ENCODE data around the gene SLC39A13.
A peak's percentile ranks its signal among the peaks of the same experiment; 100 is the strongest.

SLC39A13 gene

GRCh38 chr11:47403135-47403534 lies 5.3 kb upstream of the SLC39A13 start:
- no peak for DNase-seq (ENCODE audit: low read depth)
- TF ChIP-seq, protein P1, sequence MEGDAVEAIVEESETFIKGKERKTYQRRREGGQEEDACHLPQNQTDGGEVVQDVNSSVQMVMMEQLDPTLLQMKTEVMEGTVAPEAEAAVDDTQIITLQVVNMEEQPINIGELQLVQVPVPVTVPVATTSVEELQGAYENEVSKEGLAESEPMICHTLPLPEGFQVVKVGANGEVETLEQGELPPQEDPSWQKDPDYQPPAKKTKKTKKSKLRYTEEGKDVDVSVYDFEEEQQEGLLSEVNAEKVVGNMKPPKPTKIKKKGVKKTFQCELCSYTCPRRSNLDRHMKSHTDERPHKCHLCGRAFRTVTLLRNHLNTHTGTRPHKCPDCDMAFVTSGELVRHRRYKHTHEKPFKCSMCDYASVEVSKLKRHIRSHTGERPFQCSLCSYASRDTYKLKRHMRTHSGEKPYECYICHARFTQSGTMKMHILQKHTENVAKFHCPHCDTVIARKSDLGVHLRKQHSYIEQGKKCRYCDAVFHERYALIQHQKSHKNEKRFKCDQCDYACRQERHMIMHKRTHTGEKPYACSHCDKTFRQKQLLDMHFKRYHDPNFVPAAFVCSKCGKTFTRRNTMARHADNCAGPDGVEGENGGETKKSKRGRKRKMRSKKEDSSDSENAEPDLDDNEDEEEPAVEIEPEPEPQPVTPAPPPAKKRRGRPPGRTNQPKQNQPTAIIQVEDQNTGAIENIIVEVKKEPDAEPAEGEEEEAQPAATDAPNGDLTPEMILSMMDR (IDR thresholded peaks at IDR 0.05; ENCODE audit: insufficient read depth, low read depth, low read length, missing control alignments): no peak
- no peak overlapping the region for H3K4me3 ChIP-seq (ENCODE audit: low read length)

GRCh38 chr11:47403571-47403970 lies 4.8 kb upstream of the SLC39A13 start:
- DNase-seq (ENCODE audit: low read depth): no peak
- H3K4me3 ChIP-seq (ENCODE audit: low read length): no peak overlapping the region
- TF ChIP-seq, protein P1 (IDR thresholded peaks at IDR 0.05; ENCODE audit: insufficient read depth, low read depth, low read length, missing control alignments): no peak

GRCh38 chr11:47406896-47407745 lies 1.3 kb upstream of the SLC39A13 start:
- peak overlapping the region; percentile 73 for H3K4me3 ChIP-seq (ENCODE audit: low read length)
- peak; percentile 54 for DNase-seq (ENCODE audit: low read depth)
- TF ChIP-seq, protein P1 (IDR thresholded peaks at IDR 0.05; ENCODE audit: insufficient read depth, low read depth, low read length, missing control alignments): peak; percentile 17

DNA sequence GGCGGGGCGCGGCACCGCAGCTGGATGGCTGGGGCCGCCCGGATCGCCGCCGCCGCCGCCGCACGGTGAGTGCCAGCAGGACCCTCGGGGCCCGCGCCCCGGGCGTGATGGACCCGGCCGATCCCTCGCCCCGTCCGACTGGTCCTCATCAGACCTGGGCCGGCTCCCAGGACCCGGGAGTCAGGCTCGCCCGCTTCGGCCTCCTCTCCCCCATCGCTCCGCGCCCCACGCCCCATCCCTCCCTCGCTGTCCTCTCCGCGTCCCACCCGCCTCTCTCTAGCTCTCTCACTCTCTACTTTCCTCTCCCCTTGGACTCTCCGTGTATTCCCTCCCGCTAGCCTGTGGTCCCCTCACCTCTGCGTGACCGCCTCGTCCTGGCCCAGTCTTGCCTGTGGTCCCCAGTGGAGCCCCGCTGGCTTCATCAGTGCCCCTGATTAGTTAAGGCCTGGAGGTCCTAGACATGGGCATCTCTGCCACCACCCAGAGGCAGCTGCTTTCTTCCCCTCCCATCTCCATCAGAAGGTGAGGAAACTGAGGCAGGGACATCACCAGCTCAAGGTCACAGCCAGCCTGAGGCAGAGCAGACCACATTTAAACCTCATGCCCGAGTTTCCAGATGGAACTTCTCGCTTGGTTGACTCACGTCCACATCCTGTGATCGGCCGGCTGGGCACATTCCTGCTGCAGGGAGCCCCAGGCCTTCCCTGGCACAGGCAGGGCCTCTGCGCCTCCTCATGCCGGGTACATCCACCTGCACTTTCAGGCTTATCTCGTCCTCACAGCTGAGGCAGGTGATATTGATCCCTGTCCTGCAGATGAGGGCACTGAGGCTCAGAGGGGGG lies 429 bp downstream of the SLC39A13 start:
- H3K4me3 ChIP-seq (ENCODE audit: low read length): peak overlapping the region; percentile 67
- DNase-seq (ENCODE audit: low read depth): peak; percentile 92
- TF ChIP-seq, protein P1 (IDR thresholded peaks at IDR 0.05; ENCODE audit: insufficient read depth, low read depth, low read length, missing control alignments): peak; percentile 7

GRCh38 chr11:47409440-47410369 lies 1.3 kb downstream of the SLC39A13 start:
- peak overlapping the region; percentile 67 for H3K4me3 ChIP-seq (ENCODE audit: low read length)
- TF ChIP-seq, protein P1 (IDR thresholded peaks at IDR 0.05; ENCODE audit: insufficient read depth, low read depth, low read length, missing control alignments): peak; percentile 0
- DNase-seq (ENCODE audit: low read depth): peak; percentile 85

Measured in epithelial cell of esophagus (primary cell).